Measurements from ENCODE around the gene MGLL.

MGLL gene

GRCh38 chr3:127760361-127760760 lies 62.0 kb downstream of the MGLL start:
- DNase-seq (ENCODE audit: low read depth) = no peak
- TF ChIP-seq CTCF (IDR thresholded peaks at IDR 0.05; ENCODE audit: control insufficient read depth, insufficient read depth, low read depth, low read length, missing control alignments) = no peak
- no peak overlapping the region for H3K4me3 ChIP-seq (ENCODE audit: control insufficient read depth, low read depth, low read length)

- DNase-seq (ENCODE audit: low read depth) = no peak
- no peak for TF ChIP-seq CTCF (IDR thresholded peaks at IDR 0.05; ENCODE audit: control insufficient read depth, insufficient read depth, low read depth, low read length, missing control alignments)
- no peak overlapping the region for H3K4me3 ChIP-seq (ENCODE audit: control insufficient read depth, low read depth, low read length)
Measured at GRCh38 chr3:127759826-127760225, 62.5 kb downstream of the MGLL start.

GRCh38 chr3:127758013-127758412 lies 64.3 kb downstream of the MGLL start:
- TF ChIP-seq CTCF (IDR thresholded peaks at IDR 0.05; ENCODE audit: control insufficient read depth, insufficient read depth, low read depth, low read length, missing control alignments) = no peak
- no peak overlapping the region for H3K4me3 ChIP-seq (ENCODE audit: control insufficient read depth, low read depth, low read length)
- no peak for DNase-seq (ENCODE audit: low read depth)

GRCh38 chr3:127755305-127755681 lies 67.0 kb downstream of the MGLL start:
- no peak for TF ChIP-seq CTCF (IDR thresholded peaks at IDR 0.05; ENCODE audit: control insufficient read depth, insufficient read depth, low read depth, low read length, missing control alignments)
- no peak for DNase-seq (ENCODE audit: low read depth)
- H3K4me3 ChIP-seq (ENCODE audit: control insufficient read depth, low read depth, low read length) = no peak overlapping the region

GRCh38 chr3:127754411-127755304 lies 67.7 kb downstream of the MGLL start:
- no peak for TF ChIP-seq CTCF (IDR thresholded peaks at IDR 0.05; ENCODE audit: control insufficient read depth, insufficient read depth, low read depth, low read length, missing control alignments)
- DNase-seq (ENCODE audit: low read depth) = no peak
- H3K4me3 ChIP-seq (ENCODE audit: control insufficient read depth, low read depth, low read length) = no peak overlapping the region

- no peak for TF ChIP-seq CTCF (IDR thresholded peaks at IDR 0.05; ENCODE audit: control insufficient read depth, insufficient read depth, low read depth, low read length, missing control alignments)
- H3K4me3 ChIP-seq (ENCODE audit: control insufficient read depth, low read depth, low read length) = no peak overlapping the region
Measured at GRCh38 chr3:127753898-127754410, 68.4 kb downstream of the MGLL start.

More at GRCh38 chr3:127753898-127754410, 68.4 kb downstream of the MGLL start:
- no peak for DNase-seq (ENCODE audit: low read depth)

All from AG09309 (cell line).